NCI-H1417 treated with DMSO at 0.1 percent for 48 hours (cell line): ENCODE data around the gene ALG14.
"Not testable (repeated sequence)": the region's sequence is repeated elsewhere in the genome, so short reads cannot be mapped to it uniquely, and the experiment has no call there.

Source experiments
- DNase-seq: peaks from one replicate; lab custom pipeline; 2025; lab: John Stamatoyannopoulos, UW

ALG14 gene, protein sequence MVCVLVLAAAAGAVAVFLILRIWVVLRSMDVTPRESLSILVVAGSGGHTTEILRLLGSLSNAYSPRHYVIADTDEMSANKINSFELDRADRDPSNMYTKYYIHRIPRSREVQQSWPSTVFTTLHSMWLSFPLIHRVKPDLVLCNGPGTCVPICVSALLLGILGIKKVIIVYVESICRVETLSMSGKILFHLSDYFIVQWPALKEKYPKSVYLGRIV

DNA sequence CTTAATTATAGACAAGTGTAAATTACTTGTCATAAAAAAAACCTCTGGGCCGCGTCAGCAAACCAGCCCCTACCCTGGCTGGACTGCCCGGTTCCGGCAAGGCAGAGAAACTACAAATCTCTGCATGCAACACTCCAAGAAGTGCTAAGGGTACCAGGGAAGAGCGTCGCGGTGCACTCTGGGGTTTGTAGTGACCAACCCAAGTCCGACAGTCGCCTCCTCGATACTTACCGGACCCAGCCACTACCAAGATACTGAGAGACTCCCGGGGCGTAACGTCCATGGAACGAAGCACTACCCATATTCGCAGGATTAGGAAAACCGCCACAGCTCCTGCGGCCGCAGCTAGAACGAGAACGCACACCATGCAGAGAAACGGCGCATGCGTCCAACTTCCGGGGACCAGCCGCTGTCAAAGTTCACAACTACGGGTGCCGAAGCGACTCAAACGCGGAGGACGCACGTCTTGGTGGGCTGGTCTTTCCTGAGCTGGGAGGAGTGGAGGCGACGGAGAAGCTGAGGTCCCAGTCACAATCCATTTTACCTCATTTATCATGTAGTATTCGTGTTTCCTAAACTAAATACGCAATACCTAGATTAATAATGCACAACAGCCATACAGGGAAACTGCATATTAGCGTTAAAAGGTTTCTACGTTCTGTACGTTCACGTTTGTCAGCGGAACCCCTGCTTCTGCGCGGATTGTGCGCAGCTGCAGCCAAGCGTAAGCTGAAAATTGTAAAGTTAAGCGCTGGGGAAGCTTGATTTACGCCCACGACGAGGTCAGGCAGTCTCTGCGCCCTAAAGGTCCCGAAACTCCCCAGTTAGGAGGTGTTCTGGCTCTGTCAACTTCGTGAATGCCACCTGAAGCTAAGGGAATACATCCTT is at the start of gene ALG14:
Gene ALG14, minus strand, starts transcription at position 420 of the 888 bp plus-strand sequence. Its CDS starts 53 bp downstream, at position 367.
- peak; percentile 95 for DNase-seq

DNA sequence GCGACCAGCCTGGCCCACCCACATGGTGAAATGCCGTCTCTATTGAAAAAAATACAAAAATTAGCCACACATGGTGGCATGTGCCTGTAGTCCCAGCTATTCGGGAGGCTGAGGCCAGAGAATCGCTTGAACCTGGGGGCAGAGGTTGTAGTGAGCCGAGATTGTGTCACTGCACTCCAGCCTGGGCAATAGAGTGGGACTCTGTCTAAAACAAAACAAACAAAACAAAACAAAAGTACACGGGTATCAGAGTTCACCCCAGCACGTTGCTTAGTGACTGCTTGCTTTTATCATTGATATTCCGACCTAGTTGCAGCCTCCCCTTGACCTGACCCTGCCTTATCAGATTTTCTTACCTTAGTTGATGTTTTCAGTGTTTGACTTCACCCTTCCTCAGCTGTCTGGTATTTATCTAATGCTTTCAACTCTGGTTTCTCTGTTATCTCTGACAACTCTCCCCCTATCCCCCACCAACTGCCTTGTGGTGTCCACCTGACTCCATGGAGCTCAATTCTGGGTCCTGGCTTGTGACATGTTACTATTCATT is 49.5 kb upstream of the ALG14 start:
- DNase-seq: no peak

DNA sequence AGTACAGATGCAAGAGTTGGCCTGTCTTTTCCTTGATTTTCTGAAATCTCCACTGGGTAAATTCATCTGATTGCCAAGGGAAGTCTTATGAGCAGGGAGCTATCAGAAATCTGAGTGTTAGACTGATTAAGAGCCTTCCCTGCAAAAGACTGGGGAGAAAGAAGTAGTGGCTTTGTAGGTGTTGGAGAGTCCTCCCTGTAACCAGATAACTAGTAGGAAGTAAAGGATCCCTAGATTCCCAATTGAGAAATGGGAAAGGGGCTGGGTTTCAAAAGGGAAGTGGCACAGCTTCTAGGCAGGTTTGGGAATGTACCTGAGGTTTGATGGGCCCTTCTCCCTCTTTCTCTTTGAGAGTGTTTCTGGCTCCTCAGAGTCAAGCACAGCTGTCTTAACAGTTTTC is 46.5 kb upstream of the ALG14 start:
- DNase-seq: no peak

DNA sequence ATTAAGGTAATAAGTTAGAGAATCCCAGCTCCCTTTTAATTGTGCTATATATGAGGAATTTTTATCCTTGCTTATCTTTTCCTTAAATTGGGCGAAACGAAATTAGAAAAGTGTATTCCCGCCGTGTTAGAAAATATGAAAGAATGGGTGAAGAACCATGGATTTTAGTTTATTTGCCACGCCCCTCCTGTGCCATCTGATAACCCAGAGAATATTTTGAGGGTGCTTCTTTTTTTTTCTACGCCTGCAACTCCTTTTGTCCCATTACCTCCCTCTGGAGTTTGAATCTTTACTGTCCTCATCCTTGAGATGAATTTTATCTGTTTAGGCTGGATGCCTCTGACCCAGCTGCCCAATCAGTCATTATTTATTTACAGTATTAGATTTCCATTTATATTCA is 46.0 kb upstream of the ALG14 start:
- no peak for DNase-seq

DNA sequence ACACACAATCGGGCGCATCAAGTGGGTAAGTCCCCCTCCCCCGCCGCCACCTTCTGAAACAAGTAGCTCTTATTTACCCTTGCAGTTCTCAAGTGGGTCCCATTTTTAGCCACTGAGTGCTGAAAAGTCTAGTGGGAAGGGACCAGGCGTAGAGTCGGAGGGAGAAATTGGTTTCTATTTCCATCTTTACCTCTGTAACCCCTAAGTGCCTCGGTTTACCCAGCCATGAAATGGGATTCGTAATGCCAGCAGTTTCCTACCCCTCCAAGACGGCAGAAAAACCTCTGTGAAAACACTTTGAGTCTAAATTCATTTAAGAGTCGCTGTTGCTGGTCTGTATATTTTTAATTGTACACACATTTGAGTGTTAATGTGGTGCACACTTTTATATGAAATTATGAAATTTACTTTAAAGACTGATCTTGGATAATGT is 45.3 kb upstream of the ALG14 start:
- no peak for DNase-seq

DNA sequence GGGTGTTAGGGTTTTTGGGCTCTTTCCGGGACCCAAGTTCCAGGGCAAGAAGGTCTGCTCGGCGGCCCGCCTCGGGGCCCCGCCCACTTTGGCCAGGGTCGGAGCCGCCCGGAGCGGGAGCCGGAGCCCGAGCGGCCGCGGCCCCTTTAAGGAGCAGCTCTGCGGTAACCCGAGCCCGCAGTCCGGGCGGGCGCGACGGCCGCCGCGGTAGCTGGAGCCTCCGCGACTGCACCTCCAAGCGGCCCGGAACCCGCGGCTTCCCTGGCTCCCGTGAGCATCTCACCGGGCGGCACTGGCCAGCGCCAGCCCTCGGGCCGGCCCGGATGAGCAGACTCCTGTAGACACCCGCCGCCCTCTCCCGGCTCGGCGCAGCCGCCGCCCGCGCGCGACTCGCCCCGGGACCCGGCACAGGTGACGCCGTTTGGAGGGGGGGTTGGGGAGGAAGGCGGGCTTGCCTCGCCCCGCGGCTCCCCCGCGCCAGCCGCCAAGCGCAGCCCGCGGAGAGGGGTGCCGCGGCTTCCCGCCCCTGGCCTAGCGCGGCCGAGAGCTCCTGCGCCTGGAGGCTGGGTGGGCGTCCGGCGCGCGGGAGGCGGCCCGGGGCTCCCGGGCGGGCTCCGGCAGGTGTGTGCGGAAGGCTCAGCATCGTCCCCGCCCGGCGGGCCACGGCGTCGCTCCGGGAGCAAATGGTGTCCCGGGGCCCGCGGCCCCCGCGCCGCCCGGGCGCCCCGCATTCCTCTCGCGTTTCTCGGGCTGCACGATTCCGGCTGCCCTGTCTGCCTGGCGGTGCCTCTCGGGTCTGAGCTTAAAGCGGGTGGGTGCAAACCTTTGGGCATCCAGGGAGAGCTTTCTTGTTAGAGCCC is 44.7 kb upstream of the ALG14 start, which contains the start of gene TLCD4:
Gene TLCD4, plus strand, starts transcription at position 149 of the 860 bp plus-strand sequence. CDS start 26,547 bp downstream, outside the sequence.
- no peak for DNase-seq

DNA sequence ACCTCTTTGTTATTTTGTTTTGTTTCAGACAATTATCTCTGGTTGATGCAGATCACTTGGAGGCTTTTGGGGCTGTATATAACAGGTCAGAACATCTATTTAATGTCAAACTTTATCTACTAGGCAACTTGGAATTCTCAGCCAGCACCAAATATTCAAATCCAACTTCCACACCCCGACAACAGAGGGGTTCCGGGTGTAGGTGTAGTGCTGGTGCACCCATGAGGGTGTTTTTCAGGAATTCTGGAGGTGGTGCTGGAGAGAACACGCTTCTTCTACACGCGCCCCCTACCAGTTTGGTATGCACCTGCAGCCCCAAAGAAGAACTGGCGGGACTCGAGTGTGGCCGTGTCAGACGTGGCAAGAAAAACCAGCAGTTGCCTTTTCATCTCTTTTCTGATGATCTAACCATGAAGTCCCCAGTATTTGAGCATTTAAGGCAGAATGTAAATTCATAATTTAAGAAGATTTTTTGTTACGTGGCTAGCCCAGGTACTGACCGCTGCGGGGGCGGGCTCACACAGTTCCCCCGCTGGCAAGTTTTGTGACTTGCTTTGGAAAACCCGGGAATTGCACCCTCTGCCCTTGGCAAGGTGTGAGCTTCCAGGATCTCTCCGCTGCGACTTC is 43.9 kb upstream of the ALG14 start:
- peak; percentile 44 for DNase-seq

DNA sequence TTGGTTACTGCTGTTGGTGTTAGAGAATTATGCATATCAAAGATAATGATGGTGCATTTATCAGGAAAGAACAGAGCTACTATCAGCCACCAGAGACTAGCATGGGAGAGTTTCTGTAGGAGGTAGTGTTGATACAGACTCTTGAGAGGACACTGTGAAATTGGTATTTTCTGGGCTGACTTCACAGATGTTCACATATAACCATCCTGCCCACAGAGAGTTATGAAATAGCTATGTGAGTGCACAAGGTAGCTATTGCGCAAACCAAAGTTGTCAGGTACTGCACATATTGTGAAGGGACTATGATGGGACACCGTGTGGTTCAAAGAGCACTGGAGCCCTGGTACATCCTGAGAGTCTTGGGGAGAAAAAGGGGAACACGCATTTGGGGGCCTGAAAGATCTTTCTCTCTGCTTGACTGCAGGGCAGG is 43.0 kb upstream of the ALG14 start:
- no peak for DNase-seq

DNA sequence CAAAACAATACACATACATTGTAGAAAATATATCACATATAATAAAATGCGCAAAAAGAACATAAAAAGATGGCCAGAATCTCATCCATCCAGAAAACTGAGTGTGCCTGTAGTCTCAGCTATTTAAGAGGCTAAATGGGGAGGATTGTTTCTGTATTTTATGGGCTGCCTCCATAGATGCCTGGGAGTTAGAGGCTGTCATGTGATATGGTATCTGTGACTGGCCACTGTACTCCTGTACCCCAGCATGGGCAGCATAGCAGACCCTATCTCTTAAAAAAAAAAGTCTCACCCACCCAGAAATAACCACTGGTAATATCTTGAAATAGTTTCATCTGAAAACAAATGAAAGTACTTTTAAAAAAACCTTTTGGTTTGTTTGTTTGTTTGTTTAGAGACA is 40.9 kb upstream of the ALG14 start:
- DNase-seq: no peak

DNA sequence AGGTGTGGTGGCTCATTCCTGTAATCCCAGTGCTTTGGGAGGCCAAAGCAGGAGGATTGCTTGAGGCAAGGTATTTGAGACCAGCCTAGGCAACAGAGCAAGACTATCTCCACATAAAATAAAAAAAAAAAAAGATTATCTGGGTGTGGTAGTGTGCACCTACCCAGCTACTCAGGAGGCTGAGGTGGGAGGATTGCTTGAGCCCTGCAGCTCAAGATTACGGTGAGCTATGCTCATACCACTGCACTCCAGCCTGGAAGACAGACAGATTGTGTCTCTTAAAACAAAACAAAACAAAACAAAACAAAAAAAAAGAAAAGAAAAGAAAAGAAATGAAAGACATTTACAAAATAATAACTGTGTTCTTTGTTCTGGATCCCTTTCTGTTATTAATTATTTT is 38.3 kb upstream of the ALG14 start:
- DNase-seq: no peak

DNA sequence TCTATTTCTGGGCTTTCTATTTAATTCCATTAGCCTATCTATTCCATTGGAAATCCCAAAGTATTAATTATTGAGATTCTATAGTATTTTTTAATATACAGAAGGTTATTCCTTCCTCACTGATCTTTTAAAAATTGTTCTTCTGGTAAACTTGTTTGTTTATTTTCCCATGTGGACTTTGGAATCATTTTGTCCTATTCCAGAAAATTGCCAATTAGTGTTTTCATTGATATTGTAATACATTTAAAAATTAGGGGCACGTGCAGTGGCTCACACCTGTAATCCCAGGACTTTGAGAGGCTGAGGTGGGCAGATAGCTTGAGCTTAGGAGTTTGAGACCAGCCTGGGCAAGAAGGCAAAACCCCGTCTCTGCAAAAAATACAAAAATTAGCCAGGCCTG is 36.0 kb upstream of the ALG14 start:
- DNase-seq: no peak

DNA sequence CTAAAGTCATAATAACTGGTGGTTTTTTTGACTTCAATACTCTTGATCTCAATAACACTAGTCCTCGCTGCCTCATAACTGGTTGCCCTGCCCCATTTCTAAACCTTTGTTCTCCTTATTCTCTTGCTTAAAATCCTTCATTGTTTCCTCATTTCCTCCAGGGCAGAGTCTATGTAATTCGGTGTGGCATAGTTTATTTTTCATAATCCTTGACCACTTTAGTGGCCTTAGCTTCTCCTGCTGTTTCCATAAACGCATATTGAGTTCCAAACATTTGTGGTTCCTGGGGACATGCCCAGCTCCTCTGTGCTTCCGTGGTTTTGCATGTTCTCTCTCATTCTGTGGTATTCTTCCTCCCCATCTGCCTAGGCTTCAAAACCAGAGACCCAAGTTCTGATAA is 25.4 kb upstream of the ALG14 start:
- no peak for DNase-seq

DNA sequence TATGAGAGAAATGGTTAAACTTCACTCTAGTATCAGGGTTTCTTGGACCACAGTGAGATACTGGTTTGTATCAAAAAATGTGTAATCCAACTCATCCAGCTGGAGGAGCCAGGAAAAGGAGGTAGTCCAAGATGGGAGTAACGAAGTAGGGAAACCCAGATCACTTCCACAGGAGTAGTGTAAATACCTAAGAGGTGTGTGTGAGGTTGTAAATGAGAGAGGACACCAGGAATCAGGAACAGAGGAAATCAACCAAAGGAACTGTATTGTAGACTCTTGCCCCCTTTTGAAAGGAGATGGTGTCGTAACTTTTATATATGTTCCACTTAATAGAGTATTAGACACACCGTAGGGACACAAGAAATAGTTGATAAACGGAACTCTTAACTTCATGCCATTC is 24.7 kb upstream of the ALG14 start:
- no peak for DNase-seq

DNA sequence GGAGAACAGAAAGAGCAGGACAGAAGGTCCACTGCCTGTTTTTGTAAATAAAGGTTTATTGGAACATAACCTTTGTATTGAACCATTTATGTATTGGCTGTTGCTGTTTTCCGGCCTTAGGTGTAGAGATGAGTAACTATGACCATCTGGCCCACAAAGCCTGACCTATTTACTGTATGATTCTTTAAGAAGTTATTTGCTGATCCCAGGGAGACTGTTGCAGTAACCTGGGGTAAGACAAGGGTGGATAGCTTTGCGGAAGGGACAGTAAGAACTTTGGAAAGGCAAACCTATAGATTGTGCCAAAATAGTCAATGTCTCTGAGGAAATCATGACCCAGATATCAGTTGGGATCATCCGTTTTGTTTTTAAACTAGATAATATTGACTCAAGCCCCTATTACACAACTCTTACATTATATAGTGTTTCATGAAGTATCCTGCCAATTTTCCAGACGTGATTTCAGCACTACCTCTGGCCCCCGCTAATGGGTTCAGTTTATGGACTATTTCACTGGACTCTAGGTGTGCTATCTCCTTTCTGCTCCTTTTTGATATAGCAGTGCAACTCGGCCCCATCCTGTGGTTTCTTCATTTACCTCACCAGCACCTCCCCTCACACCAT is 23.6 kb upstream of the ALG14 start:
- DNase-seq: no peak

DNA sequence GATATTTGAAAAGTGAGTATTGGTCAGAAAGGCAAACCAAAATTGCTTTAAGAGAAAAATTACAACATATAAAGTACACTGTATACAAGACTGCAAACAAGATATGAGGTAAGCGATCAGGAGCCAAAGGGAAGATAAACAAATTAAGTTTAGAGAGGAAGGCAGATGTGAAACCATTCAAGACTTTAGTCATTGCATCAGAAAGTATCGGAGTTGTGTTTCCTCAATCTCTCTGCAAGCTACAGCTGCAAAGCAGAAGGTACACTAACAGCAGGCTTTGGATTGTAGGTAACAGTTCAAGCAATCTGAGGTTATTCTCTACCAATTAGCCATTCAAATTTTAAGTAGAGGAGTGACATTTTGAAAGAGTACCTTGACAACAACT is 23.1 kb upstream of the ALG14 start:
- DNase-seq: no peak

DNA sequence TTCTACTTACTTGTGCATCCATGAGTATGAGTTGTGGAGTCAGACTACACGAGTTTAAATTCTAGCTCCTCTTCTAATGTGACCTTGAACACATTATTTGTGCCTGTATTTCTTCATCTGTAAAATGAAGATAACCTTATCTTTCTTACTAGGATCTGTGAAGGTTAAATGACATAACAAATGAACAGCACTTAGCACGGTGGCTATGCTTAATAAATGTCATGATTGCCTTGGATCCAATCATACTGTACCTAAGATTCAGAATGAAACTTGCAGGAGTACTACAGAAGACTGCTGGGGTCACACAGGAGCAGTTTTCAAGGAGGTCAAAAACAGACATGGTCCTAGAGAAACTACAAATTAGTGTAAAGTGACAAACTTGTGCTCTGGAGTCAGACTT is 22.2 kb upstream of the ALG14 start:
- DNase-seq: no peak

DNA sequence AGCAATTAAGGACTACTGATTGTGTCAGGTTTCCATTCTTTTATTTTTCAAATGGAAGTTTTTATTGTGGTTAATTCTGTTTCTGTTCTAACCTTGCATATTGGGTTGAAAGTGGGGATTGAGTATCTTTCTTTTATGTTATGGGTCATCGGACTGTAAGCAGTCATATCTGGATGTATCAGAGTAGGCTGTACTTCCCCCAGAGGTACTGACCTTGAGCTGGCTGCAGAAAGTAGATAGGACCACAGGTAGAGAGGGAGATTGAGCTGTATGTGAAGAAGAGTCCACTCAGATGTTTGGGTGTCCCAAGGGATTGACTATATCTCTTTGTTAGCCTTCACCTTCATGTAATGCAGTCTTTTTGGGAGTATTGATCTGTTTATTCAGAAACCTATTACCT is 20.5 kb upstream of the ALG14 start:
- DNase-seq: no peak

DNA sequence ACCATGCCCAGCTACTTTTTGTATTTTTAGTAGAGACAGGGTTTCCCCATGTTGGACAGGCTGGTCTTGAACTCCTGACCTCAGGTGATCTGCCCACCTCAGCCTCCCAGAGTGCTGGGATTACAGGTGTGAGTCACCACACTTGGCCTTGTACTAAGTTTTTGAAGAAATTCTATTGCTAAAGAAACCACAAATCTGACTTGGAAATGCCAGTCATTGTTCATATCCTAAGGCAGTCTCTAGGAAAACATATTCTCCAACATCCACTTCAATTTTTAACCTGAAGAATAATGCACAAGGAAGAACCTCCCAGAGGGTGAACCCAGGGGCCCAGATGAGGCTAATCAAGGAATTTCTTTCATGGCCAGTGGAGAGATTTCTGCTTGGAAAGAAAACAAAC is 20.1 kb upstream of the ALG14 start:
- not testable (repeated sequence) for DNase-seq

DNA sequence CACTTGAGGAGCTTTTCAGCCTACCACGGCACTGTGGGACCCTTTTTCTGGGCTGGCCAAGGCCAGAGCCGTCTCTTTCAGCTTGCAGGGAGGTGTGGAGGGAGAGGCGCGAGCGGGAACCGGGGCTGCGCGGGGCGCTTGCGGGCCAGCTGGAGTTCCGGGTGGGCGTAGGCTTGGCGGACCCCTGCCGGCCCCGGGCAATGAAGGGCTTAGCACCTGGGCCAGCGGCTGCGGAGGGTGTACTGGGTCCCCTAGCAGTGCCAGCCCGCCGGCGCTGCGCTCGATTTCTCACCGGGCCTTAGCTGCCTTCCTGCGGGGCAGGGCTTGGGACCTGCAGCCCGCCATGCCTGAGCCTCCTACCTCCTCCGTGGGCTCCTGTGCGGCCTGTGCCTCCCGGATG is 18.5 kb upstream of the ALG14 start:
- not testable (repeated sequence) for DNase-seq

DNA sequence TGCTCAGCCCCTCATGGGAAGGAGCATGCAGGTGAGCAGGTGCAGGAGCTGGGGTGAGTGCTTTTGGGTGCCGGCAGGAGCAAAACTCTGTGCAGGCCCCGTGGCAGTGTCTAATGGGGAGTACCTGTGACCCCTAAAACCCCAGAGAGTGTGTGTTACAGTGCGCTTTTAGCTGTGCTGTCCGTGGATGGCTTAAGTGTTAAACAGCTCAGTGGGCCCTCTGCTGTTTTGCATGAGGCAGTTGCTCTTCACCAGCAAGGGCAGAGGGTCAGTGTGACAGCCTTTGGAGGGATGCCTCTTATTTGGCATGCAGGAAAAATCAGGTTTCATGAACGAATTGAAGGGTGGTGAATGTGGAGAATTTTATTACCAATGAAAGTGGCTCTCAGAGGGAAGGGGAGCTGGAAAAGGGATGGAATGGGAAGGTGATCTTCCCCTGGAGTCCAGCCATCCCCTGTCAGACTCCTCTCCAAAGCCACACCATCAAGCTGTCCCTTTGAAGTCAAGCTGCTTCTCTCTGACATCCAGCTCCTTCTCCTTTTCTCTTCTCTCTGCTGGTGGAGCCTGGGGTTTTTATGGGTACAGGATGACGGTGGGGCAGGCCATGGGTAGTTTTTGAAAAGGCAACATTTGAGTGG is 17.0 kb upstream of the ALG14 start:
- DNase-seq: no peak

DNA sequence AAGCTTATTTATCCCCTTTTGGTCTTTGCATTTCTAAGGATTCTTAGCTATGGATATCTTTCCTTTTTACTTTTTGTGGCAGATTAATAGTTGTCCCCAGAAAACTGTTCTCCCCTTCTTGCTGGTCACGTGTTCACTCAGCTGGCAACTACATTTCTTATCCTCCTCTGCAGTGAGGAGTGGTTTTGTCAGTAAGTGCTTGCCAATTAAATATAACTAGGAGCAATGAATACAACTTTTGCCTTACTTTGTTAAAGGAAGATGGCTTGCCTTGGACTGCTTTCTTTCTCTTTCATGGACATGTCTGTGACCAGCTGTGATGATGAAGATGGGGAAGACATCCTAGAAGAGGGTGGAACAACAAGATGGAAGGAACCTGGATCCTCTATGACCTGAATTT is 15.6 kb upstream of the ALG14 start:
- no peak for DNase-seq
